CD4-positive, CD25-positive, alpha-beta regulatory T cell (primary cell): Measurements from ENCODE around the gene TCFL5. TPM values are rescaled to one million over a fixed set of nuclear protein-coding genes. Genes with fewer than 3 reads are reported as not detected.

Source experiments
- ATAC-seq, 2 donors: fragments of 150-1000 bp; cut with Tn5 transposase; one replicate each; pipeline ENCODE4 v1.10.0; 2021; ENCODE audit warnings: low read depth in 2 of 2, moderate number of reproducible peaks in 2 of 2, moderate library complexity in 1 of 2
- DNase-seq, 3 donors: peaks; one replicate each; pipeline versions ENCODE4 v3.0.0 to v3.0.0-alpha.2; 2012 to 2022; ENCODE audit warnings: mixed read lengths in 1 of 3
- H3K27ac ChIP-seq: one replicate; pipeline ENCODE4 v1.7.0; 2013; ENCODE audit warnings: mild to moderate bottlenecking, low read length; ENCODE audit not compliant: insufficient read depth, poor library complexity, severe bottlenecking
- H3K27me3 ChIP-seq: one replicate; pipeline ENCODE4 v1.7.0; 2013; ENCODE audit warnings: low read length; ENCODE audit not compliant: control insufficient read depth, insufficient read depth
- H3K36me3 ChIP-seq: one replicate; pipeline ENCODE4 v1.7.0; 2013; ENCODE audit warnings: mild to moderate bottlenecking, low read length, moderate library complexity; ENCODE audit not compliant: control insufficient read depth, insufficient read depth
- H3K4me1 ChIP-seq: 2 replicates; pipeline ENCODE4 v1.7.0; 2013; ENCODE audit warnings: mild to moderate bottlenecking, low read length; ENCODE audit not compliant: insufficient read depth, control insufficient read depth, poor library complexity, severe bottlenecking
- H3K4me3 ChIP-seq: one replicate; pipeline ENCODE4 v1.7.0; 2013; ENCODE audit warnings: low read depth, mild to moderate bottlenecking, low read length, moderate library complexity
- H3K9me3 ChIP-seq, 2 experiments: 1 replicate in 1 of 2; 2 replicates in 1 of 2; pipeline ENCODE4 v1.7.0; 2013; ENCODE audit warnings: low read length in 2 of 2, mild to moderate bottlenecking in 1 of 2, moderate library complexity in 1 of 2; ENCODE audit not compliant: control insufficient read depth in 2 of 2
- H3K27ac Mint-ChIP-seq, 3 donors: one replicate each; pipeline ENCODE4 v1.8.0; 2020 to 2022; ENCODE audit warnings: mild to moderate bottlenecking in 3 of 3, mixed read lengths in 3 of 3, moderate library complexity in 2 of 3
- H3K27me3 Mint-ChIP-seq: one replicate; pipeline ENCODE4 v1.8.0; 2022; ENCODE audit warnings: mild to moderate bottlenecking, mixed read lengths
- H3K36me3 Mint-ChIP-seq: one replicate; pipeline ENCODE4 v1.8.0; 2020; ENCODE audit warnings: mixed read lengths
- H3K4me1 Mint-ChIP-seq, 4 donors: one replicate each; pipeline ENCODE4 v1.8.0; 2020 to 2022; ENCODE audit warnings: mixed read lengths in 4 of 4, mild to moderate bottlenecking in 1 of 4
- H3K4me3 Mint-ChIP-seq, 4 donors: one replicate each; pipeline ENCODE4 v1.8.0; 2020 to 2022; ENCODE audit warnings: mild to moderate bottlenecking in 4 of 4, mixed read lengths in 4 of 4, moderate library complexity in 3 of 4
- H3K9me3 Mint-ChIP-seq, 7 donors: one replicate each; pipeline ENCODE4 v1.8.0; 2020 to 2022; ENCODE audit warnings: mixed read lengths in 7 of 7, mild to moderate bottlenecking in 3 of 7, moderate library complexity in 2 of 7
- polyA plus RNA-seq, 4 donors: library from polyadenylated mRNA; unstranded; fragments of 300-500 nt; fragmentation: Illumina TruSeq; gene quantifications; one replicate each; pipeline ENCODE4 v1.2.3, GENCODE V29; 2021
- total RNA-seq: library from RNA; stranded (reverse); gene quantifications from one replicate; pipeline ENCODE4 v1.2.3, GENCODE V29; 2022

TCFL5 gene
- total and polyA plus RNA-seq, 5 donors from 2014 or later, result 0.53 to 3.8 (median 1.2) TPM

- Mint-ChIP-seq H3K4me1 (peaks cover 0 to 9% (median 2%) of the 10 kb centered on the region in 4 donors), H3K4me3 (no peak overlapping the region), H3K36me3 (peaks cover 10% of the 10 kb centered on the region), H3K27me3 (peaks cover 4% of the 10 kb centered on the region), H3K27ac (no peak overlapping the region), H3K9me3 (no peaks in the 10 kb centered on the region)
- H3K4me3 ChIP-seq, result no peak overlapping the region
- ATAC-seq (no peak), DNase-seq (no peak)
- H3K36me3 ChIP-seq, result peaks cover 12% of the 10 kb centered on the region
- H3K27ac ChIP-seq, result no peak overlapping the region
- H3K27me3 ChIP-seq, result no peaks in the 10 kb centered on the region
- no peaks in the 10 kb centered on the region for H3K9me3 ChIP-seq
- H3K4me1 ChIP-seq, result peaks cover 1% of the 10 kb centered on the region
These were observed 20.2 kb upstream of the TCFL5 start for GRCh38 chr20:62881662-62882395.

- DNase-seq, result no peak
- Mint-ChIP-seq H3K4me1 (peaks cover 0 to 8% (median under 1%) of the 10 kb centered on the region in 4 donors), H3K36me3 (peaks cover 6% of the 10 kb centered on the region), H3K4me3 (no peak overlapping the region), H3K27me3 (peaks cover 4% of the 10 kb centered on the region), H3K9me3 (peaks cover 0 to 1% (median 0%) of the 10 kb centered on the region in 7 donors), H3K27ac (no peak overlapping the region)
- Histone ChIP-seq H3K27ac (no peak overlapping the region), H3K4me3 (no peak overlapping the region), H3K36me3 (peaks cover 10% of the 10 kb centered on the region), H3K27me3 (no peaks in the 10 kb centered on the region), H3K4me1 (no peaks in the 10 kb centered on the region), H3K9me3 (no peaks in the 10 kb centered on the region)
- no peak for ATAC-seq
These were observed 19.5 kb upstream of the TCFL5 start for GRCh38 chr20:62880935-62881661.

- ATAC-seq, result no peak
- H3K4me3 Mint-ChIP-seq, result no peak overlapping the region
- H3K9me3 ChIP-seq, result no peaks in the 10 kb centered on the region
- H3K27me3 Mint-ChIP-seq, result peaks cover under 1% of the 10 kb centered on the region
- no peaks in the 10 kb centered on the region for H3K4me1 ChIP-seq
- peaks cover 6% of the 10 kb centered on the region for H3K36me3 Mint-ChIP-seq
- H3K27me3 ChIP-seq, result no peaks in the 10 kb centered on the region
- peaks cover 0 to 1% (median 0%) of the 10 kb centered on the region in 7 donors for H3K9me3 Mint-ChIP-seq
- no peak overlapping the region for H3K27ac ChIP-seq
- H3K4me1 Mint-ChIP-seq, result peaks cover 0 to 10% (median under 1%) of the 10 kb centered on the region in 4 donors
- no peak for DNase-seq
- peaks cover 10% of the 10 kb centered on the region for H3K36me3 ChIP-seq
- no peak overlapping the region for H3K27ac Mint-ChIP-seq
- no peak overlapping the region for H3K4me3 ChIP-seq
These were observed 18.7 kb upstream of the TCFL5 start for GRCh38 chr20:62880147-62880934.

GRCh38 chr20:62879275-62880146 is 17.9 kb upstream of the TCFL5 start:
- H3K4me1 ChIP-seq, result no peaks in the 10 kb centered on the region
- no peak overlapping the region for H3K4me3 Mint-ChIP-seq
- H3K36me3 ChIP-seq, result peaks cover 10% of the 10 kb centered on the region
- H3K36me3 Mint-ChIP-seq, result peaks cover 6% of the 10 kb centered on the region
- no peaks in the 10 kb centered on the region for H3K27me3 Mint-ChIP-seq
- H3K27me3 ChIP-seq, result no peaks in the 10 kb centered on the region
- H3K27ac Mint-ChIP-seq, result peak overlapping the region in 1 of 3 donors; percentile 48
- H3K4me1 Mint-ChIP-seq, result peaks cover 0 to 12% (median 3%) of the 10 kb centered on the region in 4 donors
- H3K27ac ChIP-seq, result no peak overlapping the region
- no peak for ATAC-seq
- H3K9me3 Mint-ChIP-seq, result peaks cover 0 to 1% (median 0%) of the 10 kb centered on the region in 7 donors
- no peaks in the 10 kb centered on the region for H3K9me3 ChIP-seq
- no peak for DNase-seq
- H3K4me3 ChIP-seq, result no peak overlapping the region

- ATAC-seq (no peak), DNase-seq (no peak)
- Histone ChIP-seq H3K27ac (no peak overlapping the region), H3K27me3 (no peaks in the 10 kb centered on the region), H3K9me3 (no peaks in the 10 kb centered on the region), H3K4me3 (no peak overlapping the region), H3K4me1 (no peaks in the 10 kb centered on the region), H3K36me3 (peaks cover 10% of the 10 kb centered on the region)
- Mint-ChIP-seq H3K27me3 (peaks cover 3% of the 10 kb centered on the region), H3K4me3 (peak overlapping the region in 1 of 4 donors; percentile 38), H3K27ac (no peak overlapping the region), H3K36me3 (peaks cover 6% of the 10 kb centered on the region), H3K9me3 (peaks cover 0 to 1% (median 0%) of the 10 kb centered on the region in 7 donors), H3K4me1 (peaks cover 3 to 20% (median 7%) of the 10 kb centered on the region in 4 donors)
These were observed 16.8 kb upstream of the TCFL5 start for GRCh38 chr20:62878244-62879038.

- H3K4me1 ChIP-seq, result no peaks in the 10 kb centered on the region
- peaks cover 6 to 22% (median 9%) of the 10 kb centered on the region in 4 donors for H3K4me1 Mint-ChIP-seq
- H3K27ac Mint-ChIP-seq, result peak overlapping the region in 2 of 3 donors; percentile 32 to 51
- H3K27ac ChIP-seq, result no peak overlapping the region
- no peaks in the 10 kb centered on the region for H3K27me3 ChIP-seq
- no peaks in the 10 kb centered on the region for H3K9me3 ChIP-seq
- ATAC-seq, result peak in 1 of 2 donors; percentile 38
- H3K4me3 Mint-ChIP-seq, result peak overlapping the region in 2 of 4 donors; percentile 22 to 74
- H3K4me3 ChIP-seq, result no peak overlapping the region
- peaks cover 10% of the 10 kb centered on the region for H3K36me3 ChIP-seq
- H3K36me3 Mint-ChIP-seq, result peaks cover 6% of the 10 kb centered on the region
- H3K27me3 Mint-ChIP-seq, result peaks cover 6% of the 10 kb centered on the region
- peaks cover 0 to 1% (median 0%) of the 10 kb centered on the region in 7 donors for H3K9me3 Mint-ChIP-seq
- no peak for DNase-seq
These were observed 15.5 kb upstream of the TCFL5 start for GRCh38 chr20:62876902-62877816.
